ENCODE results near the gene RAI1. TPM values are rescaled to one million over a fixed set of nuclear protein-coding genes. Genes with fewer than 3 reads are reported as not detected.

RAI1 gene
- total and polyA plus RNA-seq, 2 of the 8 experiments (the other 6 are each of a cell fraction or from before 2014, with no cell fraction given): 0.39 to 1.2 TPM

- TF ChIP-seq, protein P1, sequence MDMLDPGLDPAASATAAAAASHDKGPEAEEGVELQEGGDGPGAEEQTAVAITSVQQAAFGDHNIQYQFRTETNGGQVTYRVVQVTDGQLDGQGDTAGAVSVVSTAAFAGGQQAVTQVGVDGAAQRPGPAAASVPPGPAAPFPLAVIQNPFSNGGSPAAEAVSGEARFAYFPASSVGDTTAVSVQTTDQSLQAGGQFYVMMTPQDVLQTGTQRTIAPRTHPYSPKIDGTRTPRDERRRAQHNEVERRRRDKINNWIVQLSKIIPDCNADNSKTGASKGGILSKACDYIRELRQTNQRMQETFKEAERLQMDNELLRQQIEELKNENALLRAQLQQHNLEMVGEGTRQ (IDR thresholded peaks at IDR 0.05; ENCODE audit: low read length): peak; percentile 69
Observed at GRCh38 chr17:17839791-17840707, 158.8 kb downstream of the RAI1 start (continued).

Measured in H1 (cell line).